GM12874 (cell line): Measurements from ENCODE around the gene RBM20.

Experiments used
- CTCF ChIP-seq: IDR thresholded peaks from 2 replicates; pipeline ENCODE4 v1.5.1; 2011; ENCODE audit warnings: low read depth, mild to moderate bottlenecking, control low read depth, low read length, moderate library complexity; ENCODE audit not compliant: insufficient read depth

The RBM20 gene

DNA sequence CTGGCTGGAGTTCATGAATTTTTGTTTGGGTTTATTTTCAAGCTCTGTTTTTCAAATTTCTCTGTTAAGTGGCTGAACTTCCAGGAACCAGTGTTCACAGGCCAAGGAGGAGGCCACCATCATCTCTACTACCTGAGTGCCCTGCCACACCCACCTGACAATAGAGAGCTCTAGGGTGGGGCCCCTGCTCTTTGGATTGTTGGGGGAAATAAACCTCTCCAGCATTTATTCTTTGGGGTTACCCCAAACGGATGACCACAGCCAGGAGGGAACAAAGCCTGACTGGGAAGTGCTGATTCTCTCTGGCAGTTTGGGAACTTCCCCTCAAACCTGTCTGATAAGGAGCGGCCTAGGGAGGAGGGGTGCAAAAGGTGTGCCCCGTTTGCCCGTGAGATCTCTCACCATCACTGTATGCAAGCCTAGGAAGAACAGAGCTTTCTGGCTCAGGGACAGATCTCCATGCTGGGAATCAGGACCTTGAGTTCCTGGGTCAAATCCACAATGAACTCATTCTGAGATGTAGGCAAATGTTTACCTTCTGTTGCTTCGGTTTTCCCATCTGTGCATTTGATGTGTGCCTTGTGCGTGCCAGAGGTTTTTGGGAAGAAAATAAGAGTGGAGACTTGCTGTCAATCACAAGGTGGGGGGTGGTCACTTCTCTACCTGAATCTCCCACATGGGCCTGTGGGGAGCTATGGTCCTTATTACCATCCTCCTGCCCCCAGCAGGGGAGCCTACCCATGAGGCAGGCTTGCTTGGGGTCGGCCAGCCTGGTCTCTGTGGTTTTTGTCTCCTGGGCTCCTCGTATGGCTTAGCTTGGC lies 199.9 kb downstream of the RBM20 start:
- no peak for TF ChIP-seq CTCF

DNA sequence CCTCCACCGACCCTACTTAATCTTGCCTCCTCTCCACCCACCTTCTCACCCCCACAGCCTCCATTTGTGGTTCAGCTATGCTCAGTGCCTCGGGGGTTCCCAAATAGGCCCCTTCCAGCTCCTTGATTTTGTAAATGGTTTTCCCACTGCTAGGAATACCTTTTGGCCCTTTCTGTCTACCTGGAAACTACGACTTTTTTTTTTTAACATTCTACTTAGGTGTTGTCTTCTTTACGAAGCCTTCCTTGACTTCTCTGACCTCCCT lies 200.4 kb downstream of the RBM20 start:
- no peak for TF ChIP-seq CTCF

DNA sequence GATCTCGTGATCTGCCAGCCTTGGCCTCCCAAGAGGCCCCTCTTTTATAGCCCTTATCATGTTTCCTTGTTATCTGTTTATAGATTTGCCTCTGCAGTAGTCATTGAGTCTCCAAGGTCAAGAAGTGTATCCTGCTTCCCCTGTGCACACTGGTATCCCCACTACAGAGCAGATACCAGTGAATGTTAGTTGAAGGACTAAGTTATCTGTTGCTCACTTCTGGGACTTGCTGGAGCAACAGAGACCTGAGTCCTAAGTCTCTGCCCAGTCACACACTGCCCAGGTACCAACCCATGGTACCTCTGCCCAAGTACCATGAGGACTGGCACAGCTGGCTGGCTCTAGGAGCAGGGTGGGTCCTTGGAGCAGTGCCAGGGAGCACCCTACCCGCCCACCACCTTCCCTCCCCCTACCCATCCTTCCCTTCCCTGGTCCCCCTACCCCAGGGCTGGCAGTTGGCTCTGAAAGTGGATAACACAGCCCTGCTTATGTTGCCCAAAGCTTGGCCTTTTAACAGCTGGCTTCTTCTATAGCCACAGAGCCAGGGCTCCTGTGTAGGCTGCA lies 201.1 kb downstream of the RBM20 start:
- no peak for TF ChIP-seq CTCF

GRCh38 chr10:110845756-110846620 lies 201.9 kb downstream of the RBM20 start:
- no peak for TF ChIP-seq CTCF

- TF ChIP-seq CTCF, result no peak
These were observed 203.2 kb downstream of the RBM20 start for GRCh38 chr10:110847374-110847773.

DNA sequence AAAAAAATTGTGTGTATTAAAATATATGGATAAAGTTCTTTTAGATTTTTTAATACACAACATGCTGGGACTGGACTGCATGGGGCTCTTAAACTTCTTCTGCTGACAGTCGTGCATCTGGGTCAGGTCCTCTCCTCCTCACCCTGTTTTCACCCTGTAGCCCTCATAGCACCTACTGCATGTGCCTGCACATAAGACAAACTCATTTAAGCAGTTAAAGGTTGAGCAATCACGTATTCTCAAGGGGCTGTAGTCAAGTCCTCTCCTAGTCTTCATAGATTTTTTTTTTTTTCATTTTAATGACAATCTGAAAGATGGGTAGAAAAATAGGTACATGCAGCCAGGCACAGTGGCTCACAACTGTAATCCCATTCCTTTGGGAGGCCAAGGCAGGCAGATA lies 204.0 kb downstream of the RBM20 start:
- TF ChIP-seq CTCF, result no peak

DNA sequence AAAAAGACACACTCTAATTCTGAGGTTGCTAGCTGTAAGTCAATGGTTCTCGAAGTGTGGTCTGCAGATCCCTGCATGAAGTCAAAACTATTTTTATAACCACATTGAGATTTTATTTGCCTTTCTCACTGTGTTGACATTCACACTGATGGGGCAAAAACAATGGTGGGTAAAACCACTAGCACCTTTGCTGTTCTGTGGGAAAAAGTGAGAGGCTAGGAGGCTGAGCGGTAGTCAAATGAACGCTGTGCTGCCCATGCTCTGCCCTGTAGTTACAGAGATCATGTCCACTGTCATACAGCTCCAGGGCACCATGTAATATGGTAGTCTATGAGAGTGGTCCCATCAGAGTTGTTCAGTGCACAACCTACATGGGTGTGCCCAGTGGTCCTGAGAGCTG lies 206.0 kb downstream of the RBM20 start:
- TF ChIP-seq CTCF, result no peak
